Measurements from ENCODE around the gene SPA17. TPM values are rescaled to one million over a fixed set of nuclear protein-coding genes. Genes with fewer than 3 reads are reported as not detected.

Gene SPA17
- total RNA-seq, 1 donor from 2014 or later, result 22.6 TPM

- no peak for DNase-seq (ENCODE audit: low read depth)
Measured at GRCh38 chr11:124724979-124725718, 51.4 kb downstream of the SPA17 start.

GRCh38 chr11:124725719-124726105 is 52.0 kb downstream of the SPA17 start:
- DNase-seq (ENCODE audit: low read depth), result no peak

DNA sequence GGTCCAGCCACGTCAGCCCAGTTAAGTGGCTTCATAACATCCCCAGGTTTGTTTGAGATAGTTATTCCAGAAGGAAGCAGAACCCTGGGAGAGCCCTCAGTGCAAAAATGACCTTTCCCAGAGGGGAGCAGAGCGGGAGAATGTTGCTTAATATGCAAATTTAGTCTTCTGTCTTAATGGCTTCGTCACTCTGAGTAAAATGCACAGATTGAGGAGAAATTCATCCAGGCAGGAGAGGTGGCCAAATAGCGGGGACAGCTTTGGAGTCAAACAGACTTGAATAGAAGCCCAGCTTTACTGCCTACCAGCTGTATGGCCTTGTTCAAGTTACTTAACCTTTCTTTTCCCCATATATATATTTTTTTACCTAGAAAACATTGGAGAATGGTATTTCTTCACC is 53.8 kb downstream of the SPA17 start:
- no peak for DNase-seq (ENCODE audit: low read depth)

GRCh38 chr11:124728134-124728533 is 54.4 kb downstream of the SPA17 start:
- no peak for DNase-seq (ENCODE audit: low read depth)

- DNase-seq (ENCODE audit: low read depth), result no peak
Measured at GRCh38 chr11:124729571-124729970, 55.9 kb downstream of the SPA17 start.

DNA sequence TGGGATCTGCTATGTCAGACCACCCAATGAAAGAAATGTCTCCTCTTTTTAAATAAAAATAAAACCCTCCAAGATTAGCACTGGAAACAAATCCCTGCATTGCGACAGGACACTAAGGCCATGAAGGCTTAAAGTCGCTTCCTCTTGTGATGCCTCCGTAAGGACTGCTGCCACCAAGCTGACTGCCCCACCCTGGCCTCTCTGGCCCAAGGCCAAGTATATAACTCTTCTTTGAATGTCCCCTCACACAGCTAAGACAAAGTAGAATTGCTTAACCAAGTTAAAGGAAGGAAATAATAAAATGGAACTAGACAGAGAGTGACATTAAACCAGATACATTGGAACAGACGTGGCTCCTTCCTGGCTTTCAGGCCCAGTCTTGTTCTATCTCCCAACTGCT is 58.5 kb downstream of the SPA17 start:
- no peak for DNase-seq (ENCODE audit: low read depth)

DNA sequence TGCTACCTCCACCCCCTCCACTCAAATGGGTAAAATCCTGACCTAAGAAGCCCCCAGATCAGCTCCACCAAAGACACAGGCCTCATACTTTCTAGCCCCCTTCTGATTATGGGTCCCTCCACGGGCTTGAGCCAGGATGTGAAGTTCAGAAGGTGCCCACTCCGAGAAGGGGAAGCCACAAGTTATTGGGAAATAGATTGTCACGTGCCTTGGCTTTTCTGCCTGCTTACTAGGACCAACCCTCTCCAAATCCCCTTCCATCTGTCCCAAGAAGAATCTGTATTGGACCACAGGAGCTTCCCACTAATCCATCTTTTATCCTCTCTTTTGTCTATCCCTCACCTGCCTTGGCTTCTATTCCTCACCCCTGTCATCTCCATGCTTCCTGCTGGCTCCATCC is 63.0 kb downstream of the SPA17 start:
- no peak for DNase-seq (ENCODE audit: low read depth)

DNA sequence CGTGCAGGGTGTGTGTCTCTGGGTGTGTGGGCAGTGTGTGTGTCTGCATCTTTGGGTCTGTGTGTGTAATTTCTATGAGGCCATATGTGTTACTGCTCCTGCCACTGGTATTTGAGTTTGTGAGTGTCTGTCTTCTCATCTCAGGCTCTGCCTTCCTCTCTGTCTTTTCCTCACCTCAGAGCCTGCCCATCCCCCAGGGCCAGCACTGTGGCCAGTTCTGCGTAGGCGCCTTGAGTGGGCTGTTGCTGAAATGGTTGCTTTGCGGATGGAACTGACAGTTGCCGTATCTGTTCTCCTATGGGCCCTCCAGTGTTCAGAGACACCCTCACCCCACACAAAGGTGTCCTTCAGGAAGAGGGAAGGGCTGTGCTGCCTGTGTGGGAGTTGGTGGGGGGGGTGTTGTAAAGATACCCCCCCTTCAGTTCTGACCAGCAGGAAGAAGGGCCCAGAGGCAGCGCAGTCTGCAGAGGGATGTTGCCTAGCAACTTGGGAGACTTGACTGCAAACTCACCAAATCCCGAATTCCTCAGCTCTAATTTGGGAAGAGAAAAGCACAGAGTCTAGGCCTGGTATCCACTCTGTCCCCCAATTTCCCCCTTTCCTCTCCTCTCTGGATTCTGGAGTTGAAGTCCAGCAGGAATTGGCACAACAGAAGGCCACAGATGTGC is 64.1 kb downstream of the SPA17 start:
- no peak for DNase-seq (ENCODE audit: low read depth)

DNA sequence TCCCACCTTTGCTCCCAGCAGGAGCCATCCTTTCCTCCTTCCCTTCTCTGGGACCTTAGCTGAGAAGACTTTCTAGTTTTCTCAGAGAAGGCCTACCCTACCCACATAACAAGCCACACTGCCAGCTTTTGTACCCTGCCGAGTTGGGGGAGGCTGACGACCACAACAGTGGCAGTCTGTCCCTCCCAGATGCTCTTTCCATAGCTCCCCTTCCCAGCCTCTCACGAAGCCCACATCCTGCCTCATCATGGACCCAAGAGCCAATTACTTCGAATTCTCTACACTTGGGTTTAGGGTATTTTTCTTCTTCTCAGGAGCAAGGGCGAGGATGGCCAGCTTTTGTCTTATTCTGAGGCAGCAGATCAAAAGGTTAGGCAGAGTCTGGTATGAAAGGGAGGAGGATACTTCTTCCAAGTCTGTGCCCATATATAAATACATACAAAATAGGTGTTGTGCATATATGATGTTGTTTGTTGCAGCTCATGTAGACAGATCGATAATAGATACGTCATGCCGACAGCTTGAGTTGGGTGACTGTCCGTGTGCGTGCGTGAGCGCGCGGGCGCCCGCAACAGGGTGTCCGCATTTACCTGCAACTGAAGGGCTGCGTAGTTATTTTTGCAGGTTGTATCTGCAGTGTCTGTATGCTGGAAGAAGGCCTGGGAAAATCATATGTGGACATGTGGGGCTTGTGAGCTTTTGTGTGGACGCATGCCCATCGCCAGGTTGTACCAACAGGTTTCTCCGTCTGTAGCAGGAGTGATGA is 65.2 kb downstream of the SPA17 start:
- no peak for DNase-seq (ENCODE audit: low read depth)

DNA sequence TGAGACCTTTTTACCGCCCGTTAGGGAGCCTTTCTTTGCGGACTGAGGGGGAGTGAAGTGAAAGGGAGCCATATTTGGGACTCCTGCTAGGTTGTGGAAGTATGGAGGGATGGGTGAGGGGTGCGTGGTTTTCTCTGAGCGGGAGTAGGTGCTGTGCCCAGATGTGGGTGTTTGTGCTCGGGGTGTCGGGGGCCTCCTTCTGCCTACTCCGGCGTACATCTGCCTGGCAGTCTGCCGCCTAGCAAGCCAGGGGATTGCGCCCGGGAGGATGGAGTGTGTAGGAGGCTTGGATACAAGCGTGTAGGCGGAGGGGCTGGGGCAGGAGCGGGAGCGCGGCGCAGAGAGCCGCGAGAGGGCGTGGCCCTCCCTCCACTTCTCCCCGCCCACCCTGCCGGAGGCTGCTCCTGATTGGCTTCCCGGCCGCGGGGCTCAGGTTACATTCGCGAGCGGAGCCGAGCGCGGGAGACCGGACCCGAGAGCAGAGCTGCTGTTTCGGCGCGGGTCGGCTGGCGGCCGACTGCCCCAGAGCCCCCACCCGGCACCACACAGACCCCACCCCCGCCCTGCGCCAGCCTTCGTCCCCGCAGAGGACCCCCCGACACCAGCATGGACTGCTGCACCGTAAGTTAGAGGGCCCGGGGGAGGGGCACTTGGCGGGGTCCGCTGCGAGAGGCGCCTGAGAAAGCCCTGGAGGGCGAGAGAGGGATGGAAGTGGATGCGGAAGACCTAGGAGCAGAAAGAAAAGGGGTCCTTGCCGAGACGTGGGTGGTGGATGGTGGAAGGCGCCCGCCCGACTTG is 66.0 kb downstream of the SPA17 start, which contains the start of gene NRGN:
NRGN (plus strand) TSS at position 464 of the 798 bp plus-strand sequence; CDS start at position 607, 143 bp downstream.
- peak; percentile 69 for DNase-seq (ENCODE audit: low read depth)

GRCh38 chr11:124740277-124740882 is 66.7 kb downstream of the SPA17 start:
- DNase-seq (ENCODE audit: low read depth), result peak; percentile 30

DNA sequence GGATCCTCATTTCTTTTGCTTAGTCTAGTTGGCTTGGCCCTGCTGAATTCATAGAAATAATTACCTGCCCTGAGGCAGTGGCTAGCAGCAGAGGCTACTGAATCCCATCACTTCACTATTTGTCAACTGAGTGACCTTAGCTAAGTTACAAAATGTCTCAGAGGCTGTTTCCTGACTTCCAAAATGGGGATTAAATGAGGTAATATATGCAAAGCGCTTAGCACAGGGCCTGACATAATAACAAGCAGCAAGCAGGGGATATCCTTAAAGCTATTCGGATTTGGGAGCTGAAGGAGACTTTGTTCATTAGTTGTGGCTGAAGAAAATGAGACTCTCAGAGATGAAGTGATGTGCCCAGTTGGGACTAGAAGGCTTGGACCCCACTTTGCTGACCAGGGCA is 68.9 kb downstream of the SPA17 start:
- no peak for DNase-seq (ENCODE audit: low read depth)

DNA sequence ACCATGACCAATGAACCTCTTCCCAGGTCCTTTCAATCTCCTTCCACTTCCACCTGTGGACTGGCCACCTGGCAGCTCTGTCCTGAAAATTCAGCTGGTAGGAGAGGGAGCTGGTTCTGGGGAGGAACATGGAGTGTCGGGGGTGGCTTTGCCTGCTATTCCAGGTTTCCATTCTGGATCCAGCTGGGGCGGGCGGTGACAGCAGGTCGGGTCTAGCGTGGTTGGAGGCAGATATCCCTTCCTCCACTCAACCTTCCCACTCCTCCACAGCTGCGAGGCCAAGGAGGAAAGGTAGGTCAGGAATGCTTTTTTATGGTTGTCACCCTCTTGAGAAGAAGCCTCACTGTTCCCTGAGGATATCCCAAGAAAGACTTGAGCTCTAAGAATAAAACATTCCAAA is 69.3 kb downstream of the SPA17 start:
- DNase-seq (ENCODE audit: low read depth), result no peak

DNA sequence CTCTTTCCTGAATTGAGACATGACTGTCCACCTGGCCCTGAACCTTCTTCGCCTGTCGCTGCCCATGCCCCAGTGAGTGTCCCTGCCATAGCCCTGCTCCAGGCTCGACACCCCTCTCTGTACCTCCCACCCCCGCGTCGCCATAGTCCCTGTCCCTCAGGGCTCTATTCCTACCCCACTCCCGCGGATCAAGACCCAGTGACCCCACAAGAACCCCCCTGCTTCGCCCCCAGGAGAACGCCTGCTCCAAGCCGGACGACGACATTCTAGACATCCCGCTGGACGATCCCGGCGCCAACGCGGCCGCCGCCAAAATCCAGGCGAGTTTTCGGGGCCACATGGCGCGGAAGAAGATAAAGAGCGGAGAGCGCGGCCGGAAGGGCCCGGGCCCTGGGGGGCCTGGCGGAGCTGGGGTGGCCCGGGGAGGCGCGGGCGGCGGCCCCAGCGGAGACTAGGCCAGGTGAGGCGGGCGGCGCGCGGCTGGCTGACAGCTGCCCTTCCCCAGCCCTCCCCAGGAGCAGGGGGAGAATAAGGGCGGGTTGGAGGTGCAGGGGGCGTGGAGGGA is 71.6 kb downstream of the SPA17 start:
- no peak for DNase-seq (ENCODE audit: low read depth)

GRCh38 chr11:124745835-124746620 is 72.3 kb downstream of the SPA17 start:
- DNase-seq (ENCODE audit: low read depth), result no peak

DNA sequence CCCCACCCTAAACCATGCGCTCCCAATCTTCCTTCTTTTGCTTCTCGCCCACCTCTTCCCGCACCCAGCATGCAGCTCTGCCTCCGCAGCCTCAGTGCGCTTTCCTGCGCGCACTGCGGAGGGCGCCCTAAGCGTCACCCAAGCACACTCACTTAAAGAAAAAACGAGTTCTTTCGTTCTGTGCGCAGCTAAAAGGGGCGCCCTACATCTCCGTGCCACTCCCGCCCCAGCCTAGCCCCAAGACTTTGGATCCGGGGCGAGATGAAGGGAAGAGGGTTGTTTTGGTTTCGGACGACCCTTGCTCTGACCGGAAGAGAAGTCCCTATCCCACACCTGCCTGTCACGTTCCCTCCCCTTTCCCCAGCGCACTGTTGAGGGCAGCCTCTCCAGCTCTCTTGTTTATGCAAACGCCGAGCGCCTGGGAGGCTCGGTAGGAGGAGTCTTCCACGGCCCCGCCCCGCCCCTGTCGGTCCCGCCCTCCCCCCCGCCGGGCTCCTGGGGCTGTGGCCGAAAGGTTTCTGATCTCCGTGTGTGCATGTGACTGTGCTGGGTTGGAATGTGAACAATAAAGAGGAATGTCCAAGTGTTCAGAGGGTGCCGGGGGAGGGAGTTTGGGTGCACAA is 73.0 kb downstream of the SPA17 start:
- peak; percentile 88 for DNase-seq (ENCODE audit: low read depth)

Data from renal cortical epithelial cell (primary cell).